Fibroblast of lung (primary cell): ENCODE results near the gene RANGRF. TPM values are rescaled to one million over a fixed set of nuclear protein-coding genes. Genes with fewer than 3 reads are reported as not detected.

Experiments used
- DNase-seq, 2 donors: peaks; one replicate each; pipeline versions ENCODE4 v3.0.0 to v3.0.0-alpha.2; 2010; ENCODE audit warnings: low read depth in 2 of 2
- H2AFZ ChIP-seq: 2 replicates; pipeline ENCODE4 v1.5.1; 2012; ENCODE audit warnings: low read length, control low read depth, inconsistent platforms
- H3K27ac ChIP-seq: 2 replicates; pipeline ENCODE4 v1.5.1; 2011; ENCODE audit warnings: low read length, control low read depth; ENCODE audit not compliant: insufficient read depth
- H3K27me3 ChIP-seq: 2 replicates; pipeline ENCODE4 v1.5.1; 2011; ENCODE audit warnings: mild to moderate bottlenecking, low read length; ENCODE audit not compliant: control insufficient read depth, insufficient read depth
- H3K36me3 ChIP-seq: 2 replicates; pipeline ENCODE4 v1.5.1; 2011; ENCODE audit warnings: low read length; ENCODE audit not compliant: control insufficient read depth, insufficient read depth
- H3K4me1 ChIP-seq: 2 replicates; pipeline ENCODE4 v1.5.1; 2011; ENCODE audit warnings: low read length; ENCODE audit not compliant: control insufficient read depth, insufficient read depth; ENCODE audit errors: extremely low read depth
- H3K4me2 ChIP-seq: 2 replicates; pipeline ENCODE4 v1.5.1; 2011; ENCODE audit warnings: low read length, control low read depth; ENCODE audit not compliant: insufficient read depth; ENCODE audit errors: extremely low read depth
- H3K4me3 ChIP-seq, 4 experiments: fragments of 200-600 bp in 1 of 4; sonication (generic) in 1 of 4; replicated peaks in 1 of 4; 2 replicates each; pipeline ENCODE4 v1.5.1; 2011 to 2016; ENCODE audit warnings: low read length in 4 of 4, low read depth in 3 of 4, mild to moderate bottlenecking in 3 of 4, control low read depth in 2 of 4, inconsistent platforms in 1 of 4, mixed read lengths in 1 of 4; ENCODE audit not compliant: insufficient read depth in 1 of 4; ENCODE audit errors: control extremely low read depth in 1 of 4
- H3K79me2 ChIP-seq: 2 replicates; pipeline ENCODE4 v1.5.1; 2012; ENCODE audit warnings: mild to moderate bottlenecking, low read length, inconsistent platforms; ENCODE audit not compliant: control insufficient read depth, insufficient read depth
- H3K9ac ChIP-seq: 2 replicates; pipeline ENCODE4 v1.5.1; 2011; ENCODE audit warnings: mild to moderate bottlenecking, low read length, control low read depth; ENCODE audit not compliant: insufficient read depth
- H3K9me3 ChIP-seq: 2 replicates; pipeline ENCODE4 v1.5.1; 2012; ENCODE audit warnings: low read depth, low read length; ENCODE audit not compliant: control insufficient read depth, insufficient read depth
- H4K20me1 ChIP-seq: 2 replicates; pipeline ENCODE4 v1.5.1; 2011; ENCODE audit warnings: low read length; ENCODE audit not compliant: control insufficient read depth, insufficient read depth; ENCODE audit errors: extremely low read depth
- CTCF ChIP-seq, 2 donors: IDR thresholded peaks in 1 of 2; conservative IDR thresholded peaks in 1 of 2; 1 replicate in 1 of 2; 2 replicates in 1 of 2; pipeline ENCODE4 v1.5.1; 2011 to 2012; ENCODE audit warnings: low read length in 2 of 2, control low read depth in 1 of 2, inconsistent platforms in 1 of 2, low read depth in 1 of 2, mild to moderate bottlenecking in 1 of 2
- EZH2 ChIP-seq: IDR thresholded peaks from 2 replicates; pipeline ENCODE4 v1.5.1; 2012; ENCODE audit warnings: low read length, control low read depth, mild to moderate bottlenecking; ENCODE audit errors: missing control alignments
- polyA plus RNA-seq, 2 donors: library from polyadenylated mRNA; depleted of rRNA in 1 of 2; stranded (reverse) in 1 of 2; unstranded in 1 of 2; fragments of >200 nt; gene quantifications; 2 replicates each; pipeline ENCODE4 v1.2.1, GENCODE V29; 2011 to 2012; ENCODE audit warnings: missing spikeins in 1 of 2
- total RNA-seq: library from RNA; depleted of rRNA; stranded (reverse); fragments of >200 nt; gene quantifications from 2 replicates; pipeline ENCODE4 v1.2.1, GENCODE V29; 2014

Gene RANGRF
- total and polyA plus RNA-seq, 2 donors (not counting 1 experiment from before 2014, with no cell fraction given): 15.4 to 19.8 TPM

GRCh38 chr17:8256291-8256690, 32.2 kb upstream of the RANGRF start:
- no peak overlapping the region for H3K4me2 ChIP-seq
- H3K27me3 ChIP-seq: no peaks in the 10 kb centered on the region
- peaks cover 16% of the 10 kb centered on the region for H3K36me3 ChIP-seq
- no peaks in the 10 kb centered on the region for H3K4me1 ChIP-seq
- H3K4me3 ChIP-seq: no peak overlapping the region
- DNase-seq: no peak
- H3K27ac ChIP-seq: no peak overlapping the region
- no peak for TF ChIP-seq CTCF (conservative IDR thresholded peaks at IDR 0.05 in 1 of 2, IDR thresholded peaks at IDR 0.05 in 1 of 2; ENCODE audit: low read depth in 1 of 2, low read length in 2 of 2)
- TF ChIP-seq EZH2: no peak
- no peaks in the 10 kb centered on the region for H3K9me3 ChIP-seq
- H3K9ac ChIP-seq: no peak overlapping the region
- no peaks in the 10 kb centered on the region for H4K20me1 ChIP-seq
- no peak overlapping the region for H2AFZ ChIP-seq
- peaks cover 3% of the 10 kb centered on the region for H3K79me2 ChIP-seq

GRCh38 chr17:8256691-8257090, 31.8 kb upstream of the RANGRF start:
- H2AFZ ChIP-seq: no peak overlapping the region
- no peak overlapping the region for H3K4me3 ChIP-seq
- H3K4me1 ChIP-seq: no peaks in the 10 kb centered on the region
- no peaks in the 10 kb centered on the region for H3K9me3 ChIP-seq
- H3K79me2 ChIP-seq: peaks cover 2% of the 10 kb centered on the region
- no peak overlapping the region for H3K27ac ChIP-seq
- no peak overlapping the region for H3K4me2 ChIP-seq
- H3K9ac ChIP-seq: no peak overlapping the region
- DNase-seq: no peak
- peaks cover 16% of the 10 kb centered on the region for H3K36me3 ChIP-seq
- TF ChIP-seq CTCF (conservative IDR thresholded peaks at IDR 0.05 in 1 of 2, IDR thresholded peaks at IDR 0.05 in 1 of 2; ENCODE audit: low read depth in 1 of 2, low read length in 2 of 2) (no peak), EZH2 (no peak)
- no peaks in the 10 kb centered on the region for H4K20me1 ChIP-seq
- no peaks in the 10 kb centered on the region for H3K27me3 ChIP-seq

- Histone ChIP-seq H3K79me2 (no peaks in the 10 kb centered on the region), H3K27me3 (no peaks in the 10 kb centered on the region), H4K20me1 (no peaks in the 10 kb centered on the region), H3K9ac (no peak overlapping the region), H3K4me1 (no peaks in the 10 kb centered on the region), H3K4me3 (no peak overlapping the region), H3K36me3 (peaks cover 16% of the 10 kb centered on the region), H2AFZ (no peak overlapping the region), H3K4me2 (no peak overlapping the region), H3K27ac (no peak overlapping the region), H3K9me3 (no peaks in the 10 kb centered on the region)
- DNase-seq: no peak
- TF ChIP-seq EZH2 (no peak), CTCF (conservative IDR thresholded peaks at IDR 0.05 in 1 of 2, IDR thresholded peaks at IDR 0.05 in 1 of 2; ENCODE audit: low read depth in 1 of 2, low read length in 2 of 2) (no peak)
Observed at GRCh38 chr17:8257801-8258200, 30.7 kb upstream of the RANGRF start.
